Measurements from ENCODE around the gene SEMA5B. TPM values are rescaled to one million over a fixed set of nuclear protein-coding genes. Genes with fewer than 3 reads are reported as not detected.

The SEMA5B gene
- total and polyA plus RNA-seq, 9 of the 15 experiments (the other 6 are each of a cell fraction or from before 2014, with no cell fraction given), result not detected

DNA sequence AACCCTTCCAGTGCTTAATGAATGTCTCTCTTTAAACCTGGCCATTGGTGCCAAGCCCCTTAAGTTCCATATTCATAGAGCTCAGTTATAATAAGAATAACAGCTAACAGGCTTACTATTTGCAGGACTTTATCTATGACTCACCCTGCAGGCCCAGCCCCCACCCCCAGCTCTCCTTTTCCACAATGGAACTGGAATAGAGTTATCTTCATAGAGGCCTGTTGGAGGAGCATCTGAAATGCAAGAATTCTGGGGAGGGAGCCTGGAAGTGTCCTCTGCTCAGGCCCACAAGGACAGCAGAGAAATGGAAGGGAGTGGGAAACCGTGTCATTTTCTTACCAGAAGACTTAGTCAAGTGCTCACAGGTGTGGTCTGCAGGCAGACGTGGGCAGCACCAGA is 52.8 kb downstream of the SEMA5B start:
- Histone ChIP-seq H3K27ac (ENCODE audit: extremely low read depth, low read depth, low read length) (no peak overlapping the region), H3K9me3 (replicated peaks; ENCODE audit: control insufficient read depth, insufficient read depth, low read depth, low read length) (no peaks in the 10 kb centered on the region), H3K27me3 (ENCODE audit: control insufficient read depth in 2 of 2, insufficient read depth in 2 of 2, low read length in 2 of 2) (peaks cover 2 to 65% of the 10 kb centered on the region in 2 experiments; a peak in 4 of 5 replicates), H3K4me1 (replicated peaks in 1 of 2; ENCODE audit: control insufficient read depth in 2 of 2, insufficient read depth in 2 of 2, low read length in 2 of 2) (peaks cover 5 to 13% of the 10 kb centered on the region in 2 experiments; a peak in 2 of 5 replicates), H3K9ac (ENCODE audit: insufficient read depth in 1 of 2, low read depth in 2 of 2, low read length in 2 of 2) (no peak overlapping the region), H3K79me2 (ENCODE audit: control insufficient read depth, insufficient read depth, low read length) (no peaks in the 10 kb centered on the region), H3K9me1 (ENCODE audit: control insufficient read depth, insufficient read depth, low read length) (no peaks in the 10 kb centered on the region), H2AFZ (ENCODE audit: low read depth, low read length) (no peak overlapping the region), H3K4me3 (no peak overlapping the region), H3K4me2 (ENCODE audit: insufficient read depth, low read length) (no peak overlapping the region), H4K20me1 (replicated peaks; ENCODE audit: control insufficient read depth, insufficient read depth, low read length) (no peaks in the 10 kb centered on the region; the same call in 1 of the 2 replicates), H3K36me3 (ENCODE audit: control insufficient read depth, insufficient read depth, low read length) (no peaks in the 10 kb centered on the region)
- ATAC-seq, result peak; percentile 58; the same call in 2 of the 3 replicates
- no peak for FAIRE-seq
- DNase-seq (ENCODE audit: extremely low read depth in 1 of 4, low spot score in 3 of 4), result peak in 1 of 4 experiments; percentile 20
- ChIA-PET CTCF (ENCODE audit: low intra/inter-chr PET ratio) (no interaction called here), POLR2A (no interaction called here)
- TF ChIP-seq, protein P1, sequence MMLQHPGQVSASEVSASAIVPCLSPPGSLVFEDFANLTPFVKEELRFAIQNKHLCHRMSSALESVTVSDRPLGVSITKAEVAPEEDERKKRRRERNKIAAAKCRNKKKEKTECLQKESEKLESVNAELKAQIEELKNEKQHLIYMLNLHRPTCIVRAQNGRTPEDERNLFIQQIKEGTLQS (IDR thresholded peaks at IDR 0.05), result peak; percentile 70
- TF ChIP-seq, protein P1 (CRISPR knock-in tag; conservative IDR thresholded peaks at IDR 0.05), result no peak
- TF ChIP-seq FOSL1 (tag; conservative IDR thresholded peaks at IDR 0.05) (peak; percentile 79), CTBP1 (IDR thresholded peaks at IDR 0.05; ENCODE audit: borderline replicate concordance) (no peak), JUN (IDR thresholded peaks at IDR 0.05; ENCODE audit: borderline replicate concordance, low read depth, low read length) (peak; percentile 44; the same call in 1 of the 2 replicates), JUN (CRISPR knock-in tag; IDR thresholded peaks at IDR 0.05; ENCODE audit: borderline replicate concordance) (no peak), JUND (IDR thresholded peaks at IDR 0.05; ENCODE audit: borderline replicate concordance, low read depth, low read length) (peak; percentile 87), JUND (tag; IDR thresholded peaks at IDR 0.05; ENCODE audit: borderline replicate concordance, low read depth, low read length) (peak; percentile 76; the same call in 1 of the 3 replicates)
- intact Hi-C loops (cut with micrococcal nuclease), result no loop called here
- in situ Hi-C loops (cut with MboI), result no loop called here
- WGBS (ENCODE audit: insufficient coverage, low coverage, missing lambda C conversion rate), result 0% methylated on average over 1 of the region's 2 CpGs
- BruUV-seq (replicated peaks), result no TSS peak

Data from K562 (cell line).